ENCODE measurements around the gene RWDD4.

RWDD4 gene

GRCh38 chr4:183610613-183611012, 48.4 kb downstream of the RWDD4 start:
- no peak overlapping the region for H3K4me3 Mint-ChIP-seq
- H3K27ac Mint-ChIP-seq = peak overlapping the region; percentile 8
- H3K4me1 Mint-ChIP-seq = peaks cover 23% of the 10 kb centered on the region
- no peaks in the 10 kb centered on the region for H3K36me3 Mint-ChIP-seq (ENCODE audit: low read depth)
- H3K9me3 Mint-ChIP-seq = no peaks in the 10 kb centered on the region
- no peak for DNase-seq
- TF ChIP-seq CTCF (IDR thresholded peaks at IDR 0.05) = no peak
- H3K27me3 Mint-ChIP-seq (ENCODE audit: low read depth, poor library complexity) = peaks cover 4% of the 10 kb centered on the region

- Mint-ChIP-seq H3K27me3 (ENCODE audit: low read depth, poor library complexity) (peaks cover 5% of the 10 kb centered on the region), H3K36me3 (ENCODE audit: low read depth) (no peaks in the 10 kb centered on the region), H3K4me1 (peaks cover 23% of the 10 kb centered on the region), H3K9me3 (no peaks in the 10 kb centered on the region), H3K27ac (no peak overlapping the region), H3K4me3 (no peak overlapping the region)
- TF ChIP-seq CTCF (IDR thresholded peaks at IDR 0.05) = no peak
- DNase-seq = no peak
These were observed 49.0 kb downstream of the RWDD4 start for GRCh38 chr4:183610033-183610432.

- peaks cover 5% of the 10 kb centered on the region for H3K27me3 Mint-ChIP-seq (ENCODE audit: low read depth, poor library complexity)
- TF ChIP-seq CTCF (IDR thresholded peaks at IDR 0.05) = no peak
- H3K36me3 Mint-ChIP-seq (ENCODE audit: low read depth) = no peaks in the 10 kb centered on the region
- no peak overlapping the region for H3K4me3 Mint-ChIP-seq
- DNase-seq = no peak
- H3K27ac Mint-ChIP-seq = no peak overlapping the region
- H3K4me1 Mint-ChIP-seq = peaks cover 23% of the 10 kb centered on the region
- H3K9me3 Mint-ChIP-seq = no peaks in the 10 kb centered on the region
These were observed 49.8 kb downstream of the RWDD4 start for GRCh38 chr4:183609151-183609550.

- Mint-ChIP-seq H3K4me1 (peaks cover 22% of the 10 kb centered on the region), H3K4me3 (no peak overlapping the region), H3K27ac (no peak overlapping the region), H3K27me3 (ENCODE audit: low read depth, poor library complexity) (peaks cover 5% of the 10 kb centered on the region), H3K9me3 (no peaks in the 10 kb centered on the region), H3K36me3 (ENCODE audit: low read depth) (no peaks in the 10 kb centered on the region)
- TF ChIP-seq CTCF (IDR thresholded peaks at IDR 0.05) = no peak
- DNase-seq = no peak
These were observed 51.1 kb downstream of the RWDD4 start for GRCh38 chr4:183607894-183608293.

GRCh38 chr4:183602557-183603027, 56.4 kb downstream of the RWDD4 start:
- Mint-ChIP-seq H3K27ac (peak overlapping the region; percentile 19), H3K36me3 (ENCODE audit: low read depth) (no peaks in the 10 kb centered on the region), H3K9me3 (peaks cover 8% of the 10 kb centered on the region), H3K4me3 (no peak overlapping the region), H3K27me3 (ENCODE audit: low read depth, poor library complexity) (peaks cover 11% of the 10 kb centered on the region), H3K4me1 (peaks cover 7% of the 10 kb centered on the region)
- no peak for DNase-seq
- TF ChIP-seq CTCF (IDR thresholded peaks at IDR 0.05) = no peak

GRCh38 chr4:183601381-183601780, 57.6 kb downstream of the RWDD4 start:
- no peak overlapping the region for H3K4me3 Mint-ChIP-seq

More at GRCh38 chr4:183601381-183601780, 57.6 kb downstream of the RWDD4 start:
- DNase-seq = no peak
- H3K27me3 Mint-ChIP-seq (ENCODE audit: low read depth, poor library complexity) = peaks cover 13% of the 10 kb centered on the region
- no peaks in the 10 kb centered on the region for H3K36me3 Mint-ChIP-seq (ENCODE audit: low read depth)
- peaks cover 8% of the 10 kb centered on the region for H3K9me3 Mint-ChIP-seq
- TF ChIP-seq CTCF (IDR thresholded peaks at IDR 0.05) = no peak
- peaks cover 7% of the 10 kb centered on the region for H3K4me1 Mint-ChIP-seq
- no peak overlapping the region for H3K27ac Mint-ChIP-seq
